Naive thymus-derived CD8-positive, alpha-beta T cell (primary cell): ENCODE results near the gene ALKBH4. TPM values are rescaled to one million over a fixed set of nuclear protein-coding genes. Genes with fewer than 3 reads are reported as not detected.
"Not testable (repeated sequence)": the region's sequence is repeated elsewhere in the genome, so short reads cannot be mapped to it uniquely, and the experiment has no call there.

Experiments used
- ATAC-seq, 2 donors: fragments of 150-1000 bp; cut with Tn5 transposase in 1 of 2; sonication (Bioruptor Pico), chemical (Tn5 transposase) in 1 of 2; 1 replicate in 1 of 2; 2 replicates in 1 of 2; pipeline ENCODE4 v1.10.0; 2021; ENCODE audit warnings: mild to moderate bottlenecking in 2 of 2, moderate library complexity in 2 of 2
- POLR2A ChIA-PET: fragments of 350-600 bp; sonication (Branson Sonifier 250); formaldehyde crosslinking; loops from one replicate; lab custom pipeline; 2021; ENCODE audit warnings: antibody characterized with exemption; lab: Charles Lee
- DNase-seq, 10 donors: peaks; one replicate each; pipeline versions ENCODE4 v3.0.0 to v3.0.0-alpha.2; 2020 to 2022
- H3K27ac Mint-ChIP-seq, 10 donors: one replicate each; pipeline ENCODE4 v1.8.0; 2020 to 2022; ENCODE audit warnings: mild to moderate bottlenecking in 10 of 10, mixed read lengths in 10 of 10, moderate library complexity in 4 of 10, inconsistent platforms in 1 of 10
- H3K27me3 Mint-ChIP-seq, 5 donors: one replicate each; pipeline ENCODE4 v1.8.0; 2021 to 2022; ENCODE audit warnings: mixed read lengths in 5 of 5
- H3K36me3 Mint-ChIP-seq, 3 donors: one replicate each; pipeline ENCODE4 v1.8.0; 2020 to 2022; ENCODE audit warnings: mixed read lengths in 3 of 3, mild to moderate bottlenecking in 2 of 3, inconsistent platforms in 1 of 3
- H3K4me1 Mint-ChIP-seq, 4 donors: one replicate each; pipeline ENCODE4 v1.8.0; 2021 to 2022; ENCODE audit warnings: mixed read lengths in 4 of 4
- H3K4me3 Mint-ChIP-seq, 10 donors: one replicate each; pipeline ENCODE4 v1.8.0; 2020 to 2022; ENCODE audit warnings: mild to moderate bottlenecking in 10 of 10, mixed read lengths in 10 of 10, moderate library complexity in 6 of 10, inconsistent platforms in 1 of 10
- H3K9me3 Mint-ChIP-seq, 9 donors: one replicate each; pipeline ENCODE4 v1.8.0; 2020 to 2022; ENCODE audit warnings: mixed read lengths in 9 of 9, mild to moderate bottlenecking in 3 of 9, inconsistent platforms in 1 of 9, moderate library complexity in 1 of 9
- polyA plus RNA-seq, 3 donors: library from polyadenylated mRNA; unstranded; fragments of 300-500 nt; fragmentation: Illumina TruSeq; gene quantifications; one replicate each; pipeline ENCODE4 v1.2.3, GENCODE V29; 2021
- total RNA-seq, 8 experiments: library from RNA in 2 of 8; stranded (reverse) in 2 of 8; gene quantifications; one replicate each; pipeline ENCODE4 v1.2.3 and lab custom pipeline; 2021 to 2026

ALKBH4 gene
- total and polyA plus RNA-seq, 5 experiments from 2014 or later = 9.9 to 17.3 (median 14.8) TPM

GRCh38 chr7:102494026-102494425 is 29.4 kb upstream of the ALKBH4 start:
- POLR2A ChIA-PET, H3K36me3 Mint-ChIP-seq, H3K27me3 Mint-ChIP-seq, H3K4me1 Mint-ChIP-seq, H3K9me3 Mint-ChIP-seq: not testable (repeated sequence)
- H3K27ac Mint-ChIP-seq = peak overlapping the region in 1 of 10 donors; percentile 18
- peak overlapping the region in 1 of 10 donors; percentile 45 for H3K4me3 Mint-ChIP-seq
- DNase-seq (peak in 4 of 10 donors; percentile 45 to 57 (median 50)), ATAC-seq (peak; percentile 15 to 17)

GRCh38 chr7:102493220-102493935 is 28.7 kb upstream of the ALKBH4 start:
- H3K9me3 Mint-ChIP-seq, H3K4me3 Mint-ChIP-seq, H3K27ac Mint-ChIP-seq, H3K4me1 Mint-ChIP-seq, POLR2A ChIA-PET, H3K36me3 Mint-ChIP-seq, H3K27me3 Mint-ChIP-seq: not testable (repeated sequence)
- peak; percentile 35 to 37 for ATAC-seq
- DNase-seq = peak in 1 of 10 donors; percentile 52

- H3K27ac Mint-ChIP-seq, H3K9me3 Mint-ChIP-seq, H3K4me1 Mint-ChIP-seq, H3K36me3 Mint-ChIP-seq, H3K27me3 Mint-ChIP-seq, POLR2A ChIA-PET, H3K4me3 Mint-ChIP-seq: not testable (repeated sequence)
- peak in 9 of 10 donors; percentile 45 to 69 (median 61) for DNase-seq
- ATAC-seq = peak; percentile 31 to 51
Measured at GRCh38 chr7:102490529-102491075, 25.9 kb upstream of the ALKBH4 start.

- H3K4me3 Mint-ChIP-seq, H3K27me3 Mint-ChIP-seq, H3K27ac Mint-ChIP-seq, H3K4me1 Mint-ChIP-seq, H3K9me3 Mint-ChIP-seq, DNase-seq, POLR2A ChIA-PET, H3K36me3 Mint-ChIP-seq, ATAC-seq: not testable (repeated sequence)
Measured at GRCh38 chr7:102484317-102484716, 19.7 kb upstream of the ALKBH4 start.

GRCh38 chr7:102481962-102482361 is 17.3 kb upstream of the ALKBH4 start:
- H3K36me3 Mint-ChIP-seq, ATAC-seq, H3K9me3 Mint-ChIP-seq, H3K27me3 Mint-ChIP-seq, H3K27ac Mint-ChIP-seq, POLR2A ChIA-PET, H3K4me1 Mint-ChIP-seq, H3K4me3 Mint-ChIP-seq: not testable (repeated sequence)
- DNase-seq = peak in 1 of 10 donors; percentile 22

- H3K27me3 Mint-ChIP-seq, POLR2A ChIA-PET, ATAC-seq, H3K36me3 Mint-ChIP-seq, H3K4me1 Mint-ChIP-seq, H3K9me3 Mint-ChIP-seq: not testable (repeated sequence)
- Mint-ChIP-seq H3K4me3 (peak overlapping the region in 2 of 10 donors; percentile 6 to 58), H3K27ac (peak overlapping the region in 3 of 10 donors; percentile 31 to 92 (median 60))
- peak in 4 of 10 donors; percentile 1 to 43 (median 14) for DNase-seq
Measured at GRCh38 chr7:102479982-102480637, 15.4 kb upstream of the ALKBH4 start.

- DNase-seq, POLR2A ChIA-PET, H3K9me3 Mint-ChIP-seq, H3K4me1 Mint-ChIP-seq, H3K36me3 Mint-ChIP-seq, H3K27me3 Mint-ChIP-seq: not testable (repeated sequence)
- peak; percentile 5 to 14 for ATAC-seq
- peak overlapping the region in 1 of 10 donors; percentile 66 for H3K4me3 Mint-ChIP-seq
- H3K27ac Mint-ChIP-seq = peak overlapping the region in 1 of 10 donors; percentile 84
Measured at GRCh38 chr7:102479209-102479584, 14.5 kb upstream of the ALKBH4 start.

GRCh38 chr7:102478314-102479208 is 13.9 kb upstream of the ALKBH4 start, which contains the start of gene POLR2J:
TSS of gene POLR2J (minus strand) at chr7:102478922. CDS start at chr7:102478860, 62 bp downstream.
- H3K4me1 Mint-ChIP-seq, POLR2A ChIA-PET: not testable (repeated sequence)
- peak; percentile 89 to 91 for ATAC-seq

GRCh38 chr7:102474736-102475435 is 10.2 kb upstream of the ALKBH4 start:
- POLR2A ChIA-PET = not testable (repeated sequence)
- peak in 1 of 10 donors; percentile 8 for DNase-seq

More at GRCh38 chr7:102478314-102479208, 13.9 kb upstream of the ALKBH4 start, which contains the start of gene POLR2J:
- peak within 1 kb of the TSS in 8 of 10 donors; percentile 84 to 94 (median 90) for H3K27ac Mint-ChIP-seq
- not testable (repeated sequence) for H3K27me3 Mint-ChIP-seq, H3K36me3 Mint-ChIP-seq, H3K9me3 Mint-ChIP-seq
- peak within 1 kb of the TSS; percentile 66 to 93 (median 90) for H3K4me3 Mint-ChIP-seq
- DNase-seq = peak; percentile 64 to 93 (median 86)

GRCh38 chr7:102474116-102474515 is 9.5 kb upstream of the ALKBH4 start:
- H3K27me3 Mint-ChIP-seq, H3K27ac Mint-ChIP-seq, H3K9me3 Mint-ChIP-seq, ATAC-seq, H3K36me3 Mint-ChIP-seq, H3K4me3 Mint-ChIP-seq, POLR2A ChIA-PET: not testable (repeated sequence)
- peaks cover 0 to 11% (median 1%) of the 10 kb centered on the region in 4 donors for H3K4me1 Mint-ChIP-seq
- peak in 2 of 10 donors; percentile 0 to 43 for DNase-seq

More at GRCh38 chr7:102474736-102475435, 10.2 kb upstream of the ALKBH4 start:
- not testable (repeated sequence) for H3K36me3 Mint-ChIP-seq, H3K4me3 Mint-ChIP-seq, H3K27ac Mint-ChIP-seq, H3K27me3 Mint-ChIP-seq, ATAC-seq, H3K9me3 Mint-ChIP-seq
- H3K4me1 Mint-ChIP-seq = peaks cover 0 to 12% (median 2%) of the 10 kb centered on the region in 4 donors

GRCh38 chr7:102473271-102473991 is 8.8 kb upstream of the ALKBH4 start:
- Mint-ChIP-seq H3K27me3 (no peaks in the 10 kb centered on the region), H3K36me3 (peaks cover 0 to 10% (median 0%) of the 10 kb centered on the region in 3 donors), H3K4me3 (no peak overlapping the region), H3K4me1 (peaks cover 0 to 11% (median 1%) of the 10 kb centered on the region in 4 donors), H3K9me3 (no peaks in the 10 kb centered on the region), H3K27ac (no peak overlapping the region)
- DNase-seq (peak in 2 of 10 donors; percentile 0 to 56), ATAC-seq (no peak)
- POLR2A ChIA-PET = interaction anchor here (0.5 to 0.9 kb wide), 2 partner anchors 40 to 73 kb away, joined by 3 to 4 read pairs; no protein-coding TSS in a partner anchor
